Mesendoderm (in vitro differentiated cells): ENCODE results near the gene NCLN.

ENCODE experiments used
- DNase-seq: peaks from one replicate; pipeline ENCODE4 v3.0.0; 2013
- H2AK5ac ChIP-seq: 2 replicates; pipeline ENCODE4 v1.6.1; 2013; ENCODE audit warnings: low read length, inconsistent platforms
- H2BK120ac ChIP-seq: 2 replicates; pipeline ENCODE4 v1.6.1; 2013; ENCODE audit warnings: low read depth, mild to moderate bottlenecking, low read length, moderate library complexity, mixed read lengths
- H2BK15ac ChIP-seq: replicated peaks from 2 replicates; pipeline ENCODE4 v1.6.1; 2013; ENCODE audit warnings: low read depth, mild to moderate bottlenecking, moderate library complexity
- H2BK5ac ChIP-seq: 2 replicates; pipeline ENCODE4 v1.6.1; 2013; ENCODE audit warnings: low read length, inconsistent platforms
- H3K18ac ChIP-seq: 2 replicates; pipeline ENCODE4 v1.6.1; 2013; ENCODE audit warnings: mild to moderate bottlenecking, low read length, mixed read lengths
- H3K23ac ChIP-seq: one replicate; pipeline ENCODE4 v1.6.1; 2013; ENCODE audit warnings: low read length
- H3K27ac ChIP-seq: 2 replicates; pipeline ENCODE4 v1.5.1; 2013; ENCODE audit warnings: low read depth, mild to moderate bottlenecking, inconsistent platforms, low read length, moderate library complexity
- H3K27me3 ChIP-seq: 2 replicates; pipeline ENCODE4 v1.6.1; 2013; ENCODE audit warnings: low read length, control low read depth, mild to moderate bottlenecking, inconsistent platforms; ENCODE audit not compliant: insufficient read depth, poor library complexity
- H3K36me3 ChIP-seq: 2 replicates; pipeline ENCODE4 v1.6.1; 2013; ENCODE audit warnings: low read length, inconsistent platforms; ENCODE audit not compliant: control insufficient read depth, insufficient read depth
- H3K4ac ChIP-seq: one replicate; pipeline ENCODE4 v1.6.1; 2013; ENCODE audit warnings: low read depth, mild to moderate bottlenecking, low read length, moderate library complexity
- H3K4me1 ChIP-seq: 2 replicates; pipeline ENCODE4 v1.6.1; 2013; ENCODE audit warnings: low read depth, low read length, inconsistent platforms; ENCODE audit not compliant: control insufficient read depth
- H3K4me2 ChIP-seq: 2 replicates; pipeline ENCODE4 v1.6.1; 2013; ENCODE audit warnings: low read length
- H3K4me3 ChIP-seq: 2 replicates; pipeline ENCODE4 v1.5.1; 2013; ENCODE audit warnings: mild to moderate bottlenecking, low read length
- H3K56ac ChIP-seq: one replicate; pipeline ENCODE4 v1.6.1; 2013; ENCODE audit warnings: low read length
- H3K79me1 ChIP-seq: 2 replicates; pipeline ENCODE4 v1.6.1; 2013; ENCODE audit warnings: low read length, inconsistent platforms
- H3K79me2 ChIP-seq: 2 replicates; pipeline ENCODE4 v1.6.1; 2013; ENCODE audit warnings: mild to moderate bottlenecking, low read length; ENCODE audit not compliant: control insufficient read depth, insufficient read depth
- H3K9ac ChIP-seq: 2 replicates; pipeline ENCODE4 v1.6.1; 2013; ENCODE audit warnings: low read length, inconsistent platforms
- H4K5ac ChIP-seq: one replicate; pipeline ENCODE4 v1.6.1; 2013; ENCODE audit warnings: low read length
- H4K8ac ChIP-seq: one replicate; pipeline ENCODE4 v1.6.1; 2013; ENCODE audit warnings: low read depth, mild to moderate bottlenecking, control low read depth, low read length, moderate library complexity
- WGBS: extraction: QIAGEN DNeasy Blood & Tissue Kit; methylation state at CpG from one replicate; pipeline ENCODE4 v1.1.7; 2013; ENCODE audit warnings: low lambda C conversion rate, missing lambda C conversion rate; ENCODE audit not compliant: insufficient coverage; ENCODE audit errors: extremely low coverage; 5-methylcytosine and 5-hydroxymethylcytosine counted together

Gene NCLN

DNA sequence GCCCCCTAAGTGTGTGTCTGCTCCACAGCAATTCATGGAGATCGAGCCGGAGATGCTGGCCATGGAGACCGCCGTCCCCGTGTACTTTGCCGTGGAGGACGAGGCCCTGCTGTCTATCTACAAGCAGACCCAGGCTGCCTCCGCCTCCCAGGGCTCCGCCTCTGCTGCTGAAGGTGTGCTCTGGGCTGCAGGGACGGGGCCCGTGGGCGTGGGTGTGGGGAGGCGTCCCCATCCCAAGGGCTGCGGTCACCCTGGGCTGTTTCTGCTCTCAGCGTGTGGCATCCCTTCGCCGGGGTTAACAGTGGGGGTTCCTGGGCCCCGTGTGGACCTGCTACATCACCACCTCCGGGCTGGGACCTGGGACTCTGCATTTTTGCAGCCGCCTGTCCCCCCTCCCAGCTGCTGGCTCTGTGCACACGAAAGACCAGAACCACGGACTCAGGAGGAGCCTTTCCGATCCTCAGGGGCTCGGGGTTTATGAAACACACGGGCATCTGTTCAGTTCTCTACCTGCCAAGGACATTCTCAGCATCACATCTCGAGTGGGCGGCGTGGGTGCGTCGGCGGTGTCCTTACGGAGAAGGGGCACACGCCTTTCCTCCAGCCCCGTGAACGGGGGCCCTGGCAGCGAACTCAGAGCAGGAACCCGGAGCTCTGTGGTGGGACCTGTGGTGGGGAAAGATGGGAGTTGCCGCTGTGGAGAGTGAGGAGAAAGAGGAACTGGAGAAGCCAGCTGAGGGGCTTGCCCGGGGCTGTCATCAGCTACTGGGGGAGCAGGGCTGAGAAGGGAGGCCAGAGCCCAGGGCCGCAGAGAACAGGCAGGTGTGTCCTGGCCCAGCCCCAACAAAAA lies 7.8 kb downstream of the NCLN start:
- Histone ChIP-seq H3K36me3 (no peaks in the 10 kb centered on the region), H3K18ac (no peak overlapping the region), H3K4me3 (no peak overlapping the region), H2BK15ac (no peak overlapping the region), H3K56ac (no peak overlapping the region), H3K9ac (no peak overlapping the region), H3K4ac (no peak overlapping the region), H4K8ac (no peak overlapping the region), H2BK5ac (no peak overlapping the region), H2AK5ac (no peak overlapping the region), H3K79me2 (peaks cover 31% of the 10 kb centered on the region), H3K4me2 (no peak overlapping the region), H3K27ac (no peak overlapping the region), H3K27me3 (no peaks in the 10 kb centered on the region), H2BK120ac (no peak overlapping the region), H3K4me1 (no peaks in the 10 kb centered on the region), H3K79me1 (peaks cover 12% of the 10 kb centered on the region), H4K5ac (no peak overlapping the region), H3K23ac (no peak overlapping the region)
- no CpG with 5 or more reads among the region's 40 CpGs for whole genome bisulfite sequencing
- no peak for DNase-seq

GRCh38 chr19:3194106-3195087 lies 8.7 kb downstream of the NCLN start:
- peaks cover 8% of the 10 kb centered on the region for H3K79me1 ChIP-seq
- no CpG with 5 or more reads among the region's 17 CpGs for WGBS
- no peak overlapping the region for H3K27ac ChIP-seq
- H2BK15ac ChIP-seq = no peak overlapping the region
- H3K4me2 ChIP-seq = no peak overlapping the region
- no peak overlapping the region for H3K56ac ChIP-seq
- peaks cover 22% of the 10 kb centered on the region for H3K79me2 ChIP-seq
- no peak overlapping the region for H3K4ac ChIP-seq
- H3K27me3 ChIP-seq = no peaks in the 10 kb centered on the region
- no peak overlapping the region for H4K8ac ChIP-seq
- H3K18ac ChIP-seq = no peak overlapping the region
- no peak overlapping the region for H3K4me3 ChIP-seq
- no peaks in the 10 kb centered on the region for H3K36me3 ChIP-seq
- H3K23ac ChIP-seq = no peak overlapping the region
- H4K5ac ChIP-seq = no peak overlapping the region
- no peaks in the 10 kb centered on the region for H3K4me1 ChIP-seq
- H2BK5ac ChIP-seq = no peak overlapping the region
- no peak overlapping the region for H3K9ac ChIP-seq
- H2AK5ac ChIP-seq = no peak overlapping the region
- DNase-seq = no peak
- H2BK120ac ChIP-seq = no peak overlapping the region

- Histone ChIP-seq H2BK120ac (no peak overlapping the region), H2BK5ac (no peak overlapping the region), H3K4me1 (no peaks in the 10 kb centered on the region), H3K79me1 (peaks cover 6% of the 10 kb centered on the region), H3K56ac (no peak overlapping the region), H2BK15ac (no peak overlapping the region), H4K8ac (no peak overlapping the region), H3K9ac (no peak overlapping the region), H3K27me3 (no peaks in the 10 kb centered on the region), H3K4me3 (no peak overlapping the region), H4K5ac (no peak overlapping the region), H2AK5ac (no peak overlapping the region), H3K27ac (no peak overlapping the region), H3K23ac (no peak overlapping the region), H3K18ac (no peak overlapping the region), H3K36me3 (no peaks in the 10 kb centered on the region), H3K4me2 (no peak overlapping the region), H3K4ac (no peak overlapping the region), H3K79me2 (peaks cover 5% of the 10 kb centered on the region)
- DNase-seq = no peak
- no CpG with 5 or more reads among the region's 42 CpGs for WGBS
Measured at GRCh38 chr19:3196064-3196932, 10.6 kb downstream of the NCLN start.

DNA sequence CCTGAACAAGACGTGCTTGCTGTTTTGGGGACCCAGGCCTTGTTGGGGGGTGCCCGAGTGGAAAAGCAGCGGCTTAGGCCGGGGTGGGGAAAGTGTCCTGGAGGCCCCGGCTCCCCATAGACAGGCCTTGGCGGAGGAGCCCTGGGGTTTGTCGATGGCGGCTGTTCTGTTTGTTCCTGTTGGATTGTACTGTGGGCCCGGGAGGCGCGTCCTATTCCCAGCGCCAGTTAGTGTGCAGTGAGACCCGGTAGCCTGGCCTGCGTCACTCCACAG lies 11.1 kb downstream of the NCLN start:
- Histone ChIP-seq H4K8ac (no peak overlapping the region), H3K9ac (no peak overlapping the region), H2AK5ac (no peak overlapping the region), H3K36me3 (no peaks in the 10 kb centered on the region), H4K5ac (no peak overlapping the region), H2BK15ac (no peak overlapping the region), H3K79me2 (no peaks in the 10 kb centered on the region), H3K4me1 (no peaks in the 10 kb centered on the region), H3K23ac (no peak overlapping the region), H3K4ac (no peak overlapping the region), H3K27ac (no peak overlapping the region), H3K79me1 (peaks cover 4% of the 10 kb centered on the region), H3K4me2 (no peak overlapping the region), H3K56ac (no peak overlapping the region), H2BK5ac (no peak overlapping the region), H2BK120ac (no peak overlapping the region), H3K18ac (no peak overlapping the region), H3K27me3 (no peaks in the 10 kb centered on the region), H3K4me3 (no peak overlapping the region)
- WGBS = no CpG with 5 or more reads among the region's 14 CpGs
- no peak for DNase-seq

GRCh38 chr19:3198901-3199700 lies 13.4 kb downstream of the NCLN start:
- no peaks in the 10 kb centered on the region for H3K79me1 ChIP-seq

More at GRCh38 chr19:3198901-3199700, 13.4 kb downstream of the NCLN start:
- no peak overlapping the region for H2BK5ac ChIP-seq
- no peak overlapping the region for H4K8ac ChIP-seq
- no peak overlapping the region for H3K23ac ChIP-seq
- H3K56ac ChIP-seq = no peak overlapping the region
- no peak overlapping the region for H3K27ac ChIP-seq
- H3K36me3 ChIP-seq = no peaks in the 10 kb centered on the region
- no peak overlapping the region for H2AK5ac ChIP-seq
- no peak overlapping the region for H3K18ac ChIP-seq
- WGBS = no CpG with 5 or more reads among the region's 43 CpGs
- no peak for DNase-seq
- no peak overlapping the region for H2BK15ac ChIP-seq
- H3K4me1 ChIP-seq = no peaks in the 10 kb centered on the region
- no peak overlapping the region for H3K4me2 ChIP-seq
- no peak overlapping the region for H3K4me3 ChIP-seq
- H2BK120ac ChIP-seq = no peak overlapping the region
- no peaks in the 10 kb centered on the region for H3K27me3 ChIP-seq
- H3K79me2 ChIP-seq = no peaks in the 10 kb centered on the region
- H4K5ac ChIP-seq = no peak overlapping the region
- H3K4ac ChIP-seq = no peak overlapping the region
- no peak overlapping the region for H3K9ac ChIP-seq
